GM23338 (cell line): Measurements from ENCODE around the gene SART3.

Experiments used
- CREB1 ChIP-seq: fragments of 250-450 bp; sonication (Bioruptor Pico); IDR thresholded peaks from 2 replicates; pipeline ENCODE4 v1.5.0; 2020; ENCODE audit warnings: low read depth, mild to moderate bottlenecking, moderate library complexity
- CTCF ChIP-seq, 2 experiments: fragments of 200-600 bp in 1 of 2; sonication (generic) in 1 of 2; conservative IDR thresholded peaks; 2 replicates each; pipeline versions ENCODE4 v1.5.1 to v1.6.1; 2016 to 2017; ENCODE audit warnings: antibody characterized with exemption in 2 of 2, low read depth in 2 of 2, mild to moderate bottlenecking in 2 of 2, moderate library complexity in 1 of 2
- EZH2 ChIP-seq: fragments of 200-600 bp; sonication (generic); IDR thresholded peaks from one replicate; pipeline ENCODE4 v1.8.0; 2017; ENCODE audit warnings: antibody characterized with exemption, mild to moderate bottlenecking, low read depth; ENCODE audit not compliant: unreplicated experiment
- EZH2phosphoT487 ChIP-seq: fragments of 200-600 bp; sonication (generic); IDR thresholded peaks from one replicate; pipeline ENCODE4 v1.8.1; 2018; ENCODE audit warnings: antibody characterized with exemption; ENCODE audit not compliant: unreplicated experiment
- JUNB ChIP-seq: IDR thresholded peaks from one replicate; pipeline ENCODE4 v1.6.1; 2016; ENCODE audit warnings: antibody characterized with exemption; ENCODE audit not compliant: unreplicated experiment
- POLR2AphosphoS5 ChIP-seq: IDR thresholded peaks from 2 replicates; pipeline ENCODE4 v1.6.1; 2016; ENCODE audit warnings: antibody characterized with exemption, low read depth
- REST ChIP-seq: IDR thresholded peaks from one replicate; pipeline ENCODE4 v1.6.1; 2018; ENCODE audit warnings: antibody characterized with exemption; ENCODE audit not compliant: unreplicated experiment
- ZNF114 ChIP-seq: fragments of 250-450 bp; sonication (Bioruptor Pico); IDR thresholded peaks from 2 replicates; pipeline ENCODE4 v1.5.0; 2020; ENCODE audit warnings: mild to moderate bottlenecking, moderate library complexity
- ZNF331 ChIP-seq: fragments of 250-450 bp; sonication (Bioruptor Pico); IDR thresholded peaks from 2 replicates; pipeline ENCODE4 v1.5.0; 2020; ENCODE audit warnings: low read depth, mild to moderate bottlenecking, moderate library complexity

DNA sequence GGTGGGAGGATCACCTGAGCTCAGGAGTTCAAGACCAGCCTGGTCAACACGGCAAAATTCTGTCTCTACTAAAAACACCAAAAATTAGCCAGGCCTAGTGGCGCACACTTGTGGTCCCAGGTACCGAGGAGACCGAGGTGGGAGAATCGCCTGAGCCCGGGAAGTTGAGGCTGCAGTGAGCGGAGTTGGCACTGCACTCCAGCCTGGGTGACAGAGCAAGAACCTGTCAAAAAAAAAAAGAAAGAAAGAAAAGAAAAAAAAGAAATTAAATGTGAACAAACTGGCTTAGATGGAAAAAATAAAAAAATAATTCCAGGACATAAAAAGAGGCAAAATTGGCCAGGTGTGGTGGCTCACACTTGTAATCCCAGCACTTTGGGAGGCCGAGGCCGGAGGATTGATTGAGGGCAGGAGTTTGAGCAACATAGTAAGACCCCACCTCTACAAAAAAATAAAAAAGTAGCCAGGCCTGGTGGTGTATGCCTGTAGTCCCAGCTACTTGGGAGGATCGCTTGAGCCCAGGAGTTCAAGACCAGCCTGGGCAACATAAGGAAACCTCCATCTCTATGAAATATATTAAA lies 33.4 kb upstream of the SART3 start:
- TF ChIP-seq CTCF (conservative IDR thresholded peaks at IDR 0.05; ENCODE audit: low read depth in 2 of 2) (no peak), POLR2AphosphoS5 (no peak), CREB1 (CRISPR knock-in tag) (no peak), EZH2phosphoT487 (no peak), REST (no peak), EZH2 (no peak), JUNB (no peak), ZNF331 (CRISPR knock-in tag) (no peak), ZNF114 (CRISPR knock-in tag) (no peak)
